Fibroblast of mammary gland (primary cell): ENCODE results near the gene HAT1.

Source experiments
- DNase-seq: peaks from one replicate; pipeline ENCODE4 v3.0.0-alpha.2; 2010; ENCODE audit warnings: low read depth
- H3K4me3 ChIP-seq: 2 replicates; pipeline ENCODE4 v1.5.1; 2011; ENCODE audit warnings: low read depth, mild to moderate bottlenecking, low read length, moderate library complexity; ENCODE audit not compliant: control insufficient read depth
- CTCF ChIP-seq: conservative IDR thresholded peaks from 2 replicates; pipeline ENCODE4 v1.5.1; 2011; ENCODE audit warnings: low read depth, low read length, inconsistent platforms; ENCODE audit not compliant: control insufficient read depth, insufficient read depth

HAT1 gene

DNA sequence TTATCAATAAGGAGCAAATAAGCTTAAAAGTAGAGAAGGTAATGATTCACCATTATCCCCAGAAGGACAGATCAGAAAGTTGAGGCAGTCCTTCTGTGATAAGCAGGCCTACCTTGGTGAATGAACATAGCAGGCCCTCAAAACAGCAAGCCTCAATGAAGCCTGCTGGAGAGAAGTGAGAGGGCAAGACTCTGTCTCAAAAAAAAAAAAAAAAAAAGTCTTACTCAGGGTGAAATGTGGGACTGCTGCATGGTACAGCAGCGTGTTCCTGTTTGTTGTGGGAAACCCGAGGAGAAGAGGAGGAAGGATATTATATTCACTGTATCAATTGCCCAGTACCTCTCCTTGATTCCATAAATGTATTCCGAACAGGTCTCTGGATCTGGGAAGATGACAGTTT, 8.7 kb upstream of the HAT1 start:
- DNase-seq: no peak
- no peak overlapping the region for H3K4me3 ChIP-seq
- TF ChIP-seq CTCF: no peak

GRCh38 chr2:171919453-171919852, 2.8 kb upstream of the HAT1 start:
- no peak overlapping the region for H3K4me3 ChIP-seq
- no peak for TF ChIP-seq CTCF
- no peak for DNase-seq

GRCh38 chr2:171921970-171922229, 361 bp upstream of the HAT1 start:
- TF ChIP-seq CTCF: no peak
- peak overlapping the region; percentile 48 for H3K4me3 ChIP-seq
- no peak for DNase-seq

- DNase-seq: peak; percentile 49
- TF ChIP-seq CTCF: no peak
- peak overlapping the region; percentile 96 for H3K4me3 ChIP-seq
These were observed 945 bp downstream of the HAT1 start for GRCh38 chr2:171923206-171923605.

DNA sequence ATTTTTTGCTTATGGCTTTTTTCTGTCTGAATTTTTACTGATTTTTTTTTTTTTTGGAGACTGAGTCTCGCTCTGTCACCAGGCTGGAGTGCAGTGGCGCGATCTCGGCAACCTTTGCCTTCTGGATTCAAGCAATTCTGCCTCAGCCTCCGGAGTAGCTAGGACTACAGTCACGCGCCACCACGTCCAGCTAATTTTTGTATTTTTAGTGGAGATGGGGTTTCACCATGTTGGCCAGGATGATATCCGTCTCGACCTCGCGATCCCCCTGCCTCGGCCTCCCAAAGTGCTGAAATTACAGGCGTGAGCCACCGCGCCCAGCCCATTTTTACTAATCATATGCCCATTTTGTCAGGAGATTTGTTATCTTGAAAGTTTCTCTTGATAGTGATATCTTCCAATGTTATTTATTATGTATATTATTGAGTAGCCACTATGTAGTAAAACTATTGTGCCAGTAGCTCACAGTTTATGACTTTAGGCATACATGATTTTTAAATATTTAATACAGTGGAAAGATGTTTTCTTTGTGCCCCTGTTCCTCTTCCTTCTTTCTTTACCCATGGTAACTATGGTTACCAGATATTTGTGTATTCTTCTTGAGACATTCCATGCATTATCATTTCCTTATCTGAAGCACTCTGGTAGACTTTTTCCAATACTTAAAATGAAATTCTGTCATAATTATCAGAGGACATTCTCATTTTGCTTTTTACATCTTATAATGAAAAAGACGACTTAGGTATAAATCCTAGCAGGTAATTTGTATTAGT, 2.1 kb downstream of the HAT1 start:
- H3K4me3 ChIP-seq: no peak overlapping the region
- TF ChIP-seq CTCF: no peak

DNA sequence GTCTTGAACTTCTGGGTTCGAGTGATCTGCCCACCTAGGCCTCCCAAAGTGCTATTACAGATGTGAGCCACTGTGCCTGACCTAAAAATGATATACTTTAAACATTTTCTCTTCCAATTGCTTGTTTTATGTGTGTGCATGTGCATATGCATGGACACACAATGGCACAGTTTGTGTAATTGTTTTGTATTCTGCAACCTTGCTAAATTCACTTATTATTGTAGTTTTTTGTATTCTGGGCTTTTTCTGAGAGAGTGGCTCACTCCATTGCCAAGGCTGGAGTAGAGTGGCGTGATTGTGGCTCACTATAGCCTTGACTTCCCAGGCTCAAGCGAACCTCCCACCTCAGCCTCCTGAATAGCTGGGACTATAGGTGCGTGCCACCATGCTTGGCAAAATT, 8.1 kb downstream of the HAT1 start:
- no peak for DNase-seq
- no peak overlapping the region for H3K4me3 ChIP-seq
- TF ChIP-seq CTCF: no peak

More for the DNA sequence above, 2.1 kb downstream of the HAT1 start:
- DNase-seq: no peak
